ENCODE data around the gene CRK. TPM values are rescaled to one million over a fixed set of nuclear protein-coding genes. Genes with fewer than 3 reads are reported as not detected.
A peak's percentile ranks its signal among the peaks of the same experiment; 100 is the strongest.

CRK gene
- total and polyA plus RNA-seq, 10 of the 15 experiments (the other 5 are each of a cell fraction or from before 2014, with no cell fraction given), result 11.1 to 23.8 (median 20.5) TPM

DNA sequence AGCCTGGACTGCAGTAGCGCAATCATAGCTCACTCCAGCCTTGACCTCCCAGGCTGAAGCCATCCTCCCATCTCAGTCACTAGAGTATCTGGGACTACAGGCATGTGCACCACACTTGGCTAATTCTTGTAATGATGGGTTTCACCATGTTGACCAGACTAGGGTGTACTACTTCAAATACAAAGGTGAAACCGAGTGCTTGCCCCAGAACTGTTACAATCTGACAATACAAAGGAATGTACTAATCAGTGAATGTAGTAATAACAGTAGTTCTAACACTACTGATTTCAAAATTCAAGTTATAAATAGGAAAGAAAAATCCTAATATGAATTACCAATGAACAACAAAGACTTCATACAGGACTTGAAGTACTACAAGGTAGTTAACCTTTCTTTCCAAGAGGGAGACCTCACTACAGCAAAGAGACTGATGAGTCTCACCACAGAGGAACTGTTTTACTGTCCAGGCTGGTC, 24.4 kb downstream of the CRK start (continued):
- TF ChIP-seq MEF2B (IDR thresholded peaks at IDR 0.05; ENCODE audit: partially characterized antibody, poor library complexity, severe bottlenecking) (peak; percentile 59), MEF2A (IDR thresholded peaks at IDR 0.05; ENCODE audit: insufficient read depth, low read depth, low read length) (peak; percentile 97), EED (IDR thresholded peaks at IDR 0.05; ENCODE audit: low read depth) (peak; percentile 44), ZBED1 (IDR thresholded peaks at IDR 0.05; ENCODE audit: borderline replicate concordance) (peak; percentile 68; the same call in 1 of the 2 replicates), CEBPB (IDR thresholded peaks at IDR 0.05; ENCODE audit: borderline replicate concordance in 1 of 2, low read depth in 2 of 2, low read length in 2 of 2) (0 out of 4 replicates have a peak, but pooled peaks of 1 of the 2 experiments have one; percentile 48), SUPT20H (IDR thresholded peaks at IDR 0.05; ENCODE audit: borderline replicate concordance, control insufficient read depth, low read depth, low read length) (no peak), SREBF1 (IDR thresholded peaks at IDR 0.05; ENCODE audit: low read length) (no peak), IRF4 (IDR thresholded peaks at IDR 0.05; ENCODE audit: low read depth, low read length) (peak; percentile 60; the same call in 1 of the 2 replicates), RUNX3 (IDR thresholded peaks at IDR 0.05; ENCODE audit: low read length) (peak; percentile 50), MXI1 (IDR thresholded peaks at IDR 0.05; ENCODE audit: low read depth, low read length) (no peak), ZZZ3 (IDR thresholded peaks at IDR 0.05; ENCODE audit: control insufficient read depth, insufficient read length, low read depth) (no peak), CHD1 (IDR thresholded peaks at IDR 0.05; ENCODE audit: low read depth, low read length) (no peak), IKZF2 (IDR thresholded peaks at IDR 0.05) (peak in 1 of 2 experiments; percentile 50; a peak in 1 of 4 replicates), KDM1A (IDR thresholded peaks at IDR 0.05; ENCODE audit: borderline replicate concordance) (no peak), CREM (IDR thresholded peaks at IDR 0.05; ENCODE audit: low read depth) (peak; percentile 69; the same call in 1 of the 2 replicates), IKZF1 (conservative IDR thresholded peaks at IDR 0.05) (no peak), HDAC2 (IDR thresholded peaks at IDR 0.05) (no peak), MTA2 (IDR thresholded peaks at IDR 0.05; ENCODE audit: low read depth) (peak; percentile 58), ZNF24 (IDR thresholded peaks at IDR 0.05) (no peak), BHLHE40 (IDR thresholded peaks at IDR 0.05; ENCODE audit: borderline replicate concordance in 1 of 2, low read depth in 2 of 2, low read length in 1 of 2) (peak in 1 of 2 experiments; percentile 32; a peak in 2 of 4 replicates), FOXM1 (IDR thresholded peaks at IDR 0.05; ENCODE audit: low read depth, low read length) (peak; percentile 83; the same call in 1 of the 2 replicates), MTA3 (IDR thresholded peaks at IDR 0.05; ENCODE audit: borderline replicate concordance, low read length) (0 out of 2 replicates have a peak, but pooled peaks have one; percentile 62), JUNB (IDR thresholded peaks at IDR 0.05) (peak; percentile 94)
- TF ChIP-seq, protein P1, sequence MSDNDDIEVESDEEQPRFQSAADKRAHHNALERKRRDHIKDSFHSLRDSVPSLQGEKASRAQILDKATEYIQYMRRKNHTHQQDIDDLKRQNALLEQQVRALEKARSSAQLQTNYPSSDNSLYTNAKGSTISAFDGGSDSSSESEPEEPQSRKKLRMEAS (IDR thresholded peaks at IDR 0.05; ENCODE audit: low read depth, low read length), result no peak
